Large intestine (tissue), 3 donors: ENCODE results near the gene NHS. TPM values are rescaled to one million over a fixed set of nuclear protein-coding genes. Genes with fewer than 3 reads are reported as not detected.

Experiments used
- DNase-seq, 2 donors: peaks; one replicate each; pipeline versions ENCODE4 v3.0.0 to v3.0.0-alpha.2; 2013
- H3K27ac ChIP-seq: one replicate; pipeline ENCODE4 v1.5.1; 2013; ENCODE audit warnings: low read length
- H3K27me3 ChIP-seq: 2 replicates; pipeline ENCODE4 v1.6.1; 2013; ENCODE audit warnings: low read length; ENCODE audit not compliant: control insufficient read depth, insufficient read depth
- H3K36me3 ChIP-seq: 2 replicates; pipeline ENCODE4 v1.6.1; 2013; ENCODE audit warnings: low read length; ENCODE audit not compliant: control insufficient read depth, insufficient read depth
- H3K4me1 ChIP-seq: one replicate; pipeline ENCODE4 v1.6.1; 2013; ENCODE audit warnings: low read length; ENCODE audit not compliant: control insufficient read depth, insufficient read depth
- H3K4me3 ChIP-seq: one replicate; pipeline ENCODE4 v1.5.1; 2013; ENCODE audit warnings: low read length
- H3K9me3 ChIP-seq: one replicate; pipeline ENCODE4 v1.6.1; 2013; ENCODE audit warnings: mild to moderate bottlenecking, low read depth, low read length, moderate library complexity; ENCODE audit not compliant: control insufficient read depth
- WGBS: methylation state at CpG from one replicate; pipeline ENCODE4 v1.1.5; 2013; ENCODE audit warnings: low lambda C conversion rate; ENCODE audit not compliant: insufficient coverage; 5-methylcytosine and 5-hydroxymethylcytosine counted together
- polyA plus RNA-seq: library from polyadenylated mRNA; unstranded; fragments of 120-200 nt; gene quantifications from one replicate; pipeline ENCODE4 v1.2.1, GENCODE V29; 2013

Gene NHS
- polyA plus RNA-seq, 1 donor = 6.6 TPM

DNA sequence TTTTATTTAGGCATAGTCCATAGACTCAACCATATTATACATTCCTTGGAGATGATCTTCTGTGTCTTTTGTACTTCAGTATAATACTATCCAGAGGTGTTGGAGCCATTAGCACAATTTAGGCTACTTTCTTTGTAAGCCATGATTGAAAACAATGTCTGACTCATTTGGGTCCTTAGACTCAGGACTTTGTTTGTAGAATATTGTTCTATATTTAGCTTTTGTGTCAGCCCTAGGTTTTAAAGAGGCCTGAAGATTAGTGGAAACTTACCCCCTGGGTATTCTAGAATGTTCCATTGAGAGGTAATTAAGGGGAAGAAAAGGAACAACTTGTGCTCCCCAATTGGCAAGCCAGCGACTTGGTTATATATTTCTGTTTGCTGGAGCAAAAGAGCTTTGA lies 217.1 kb downstream of the NHS start:
- H3K27ac ChIP-seq = no peak overlapping the region
- H3K27me3 ChIP-seq = no peaks in the 10 kb centered on the region
- no peak overlapping the region for H3K4me3 ChIP-seq
- H3K4me1 ChIP-seq = peaks cover 25% of the 10 kb centered on the region
- no peak for DNase-seq
- no CpG with 5 or more reads among the region's 1 CpG for WGBS
- H3K9me3 ChIP-seq = no peaks in the 10 kb centered on the region
- H3K36me3 ChIP-seq = no peaks in the 10 kb centered on the region

DNA sequence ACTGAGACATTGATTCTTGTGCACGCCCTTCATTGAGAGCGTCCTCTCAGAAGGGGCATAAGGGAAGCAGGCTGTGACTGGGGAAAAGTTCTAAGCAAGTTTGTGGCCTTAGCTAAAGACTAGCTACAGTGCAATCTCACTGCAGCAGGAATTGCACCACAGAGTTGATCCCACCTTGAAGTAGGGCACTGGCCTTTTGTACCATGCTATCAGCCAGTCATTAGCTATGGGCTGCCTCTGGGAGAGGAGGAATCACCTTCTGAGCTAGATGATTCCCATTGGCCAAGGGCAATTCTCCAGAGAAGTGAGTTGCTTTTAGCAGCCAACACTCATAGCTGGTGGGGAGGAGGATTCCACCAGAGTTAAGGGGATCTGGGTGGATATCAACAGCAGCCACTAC lies 219.7 kb downstream of the NHS start:
- H3K4me1 ChIP-seq = peaks cover 40% of the 10 kb centered on the region
- no peaks in the 10 kb centered on the region for H3K36me3 ChIP-seq
- H3K27me3 ChIP-seq = no peaks in the 10 kb centered on the region
- H3K27ac ChIP-seq = peak overlapping the region; percentile 73
- no peak overlapping the region for H3K4me3 ChIP-seq
- no CpG with 5 or more reads among the region's 2 CpGs for WGBS
- no peaks in the 10 kb centered on the region for H3K9me3 ChIP-seq
- peak; percentile 57 to 76 for DNase-seq

DNA sequence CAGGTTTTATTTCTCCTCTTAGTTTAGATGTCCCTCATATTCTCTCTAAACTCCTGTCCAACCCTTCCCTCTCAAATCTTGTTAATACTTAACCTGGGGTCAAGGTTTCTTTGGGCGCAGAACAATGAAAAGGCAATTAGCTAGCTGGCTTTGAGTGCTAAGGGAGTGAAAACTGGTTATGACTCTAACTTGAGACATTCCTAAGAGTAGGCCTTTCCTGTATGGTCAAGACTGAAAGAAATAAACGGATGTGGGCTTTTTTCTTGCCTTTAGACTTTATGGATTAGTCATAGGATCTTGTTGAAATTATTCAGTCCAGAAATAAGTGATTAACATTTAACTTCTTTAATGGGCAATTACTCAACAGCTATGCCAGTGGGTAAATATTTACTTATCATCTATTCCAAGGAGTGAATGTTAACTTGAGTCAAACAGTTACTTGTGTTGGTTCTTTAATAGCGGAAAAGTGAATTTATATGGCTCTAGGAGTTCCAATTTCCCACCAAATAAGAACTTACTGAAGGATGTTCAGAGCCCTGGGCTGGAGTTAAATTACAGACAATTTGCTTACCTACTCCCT lies 220.5 kb downstream of the NHS start:
- peak in 1 of 2 donors; percentile 79 for DNase-seq
- peak overlapping the region; percentile 73 for H3K27ac ChIP-seq
- WGBS = no CpG with 5 or more reads among the region's 3 CpGs

DNA sequence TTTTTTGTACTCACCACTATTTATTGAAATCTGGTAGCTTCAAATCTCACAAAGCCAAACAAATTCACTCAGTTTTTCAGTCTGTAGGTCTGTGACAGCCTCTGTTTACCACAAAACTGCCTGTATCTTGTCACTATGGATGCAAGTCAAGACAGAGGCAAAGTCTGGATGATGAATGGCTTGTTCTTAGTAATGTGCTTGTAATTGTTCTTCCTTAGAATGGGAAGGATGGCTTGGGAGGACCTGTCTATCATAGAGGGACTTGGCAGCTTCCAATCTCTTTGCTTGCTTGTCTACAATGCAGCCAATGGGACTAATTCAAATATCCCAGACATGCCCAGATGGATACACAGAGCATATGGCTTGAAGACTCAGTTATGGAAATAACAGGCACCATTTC lies 221.1 kb downstream of the NHS start:
- H3K4me1 ChIP-seq = peaks cover 40% of the 10 kb centered on the region
- peak in 1 of 2 donors; percentile 15 for DNase-seq
- H3K27ac ChIP-seq = peak overlapping the region; percentile 17

More for the DNA sequence above, 220.5 kb downstream of the NHS start:
- no peaks in the 10 kb centered on the region for H3K9me3 ChIP-seq
- H3K4me1 ChIP-seq = peaks cover 40% of the 10 kb centered on the region
- H3K4me3 ChIP-seq = no peak overlapping the region
- H3K36me3 ChIP-seq = no peaks in the 10 kb centered on the region
- no peaks in the 10 kb centered on the region for H3K27me3 ChIP-seq

DNA sequence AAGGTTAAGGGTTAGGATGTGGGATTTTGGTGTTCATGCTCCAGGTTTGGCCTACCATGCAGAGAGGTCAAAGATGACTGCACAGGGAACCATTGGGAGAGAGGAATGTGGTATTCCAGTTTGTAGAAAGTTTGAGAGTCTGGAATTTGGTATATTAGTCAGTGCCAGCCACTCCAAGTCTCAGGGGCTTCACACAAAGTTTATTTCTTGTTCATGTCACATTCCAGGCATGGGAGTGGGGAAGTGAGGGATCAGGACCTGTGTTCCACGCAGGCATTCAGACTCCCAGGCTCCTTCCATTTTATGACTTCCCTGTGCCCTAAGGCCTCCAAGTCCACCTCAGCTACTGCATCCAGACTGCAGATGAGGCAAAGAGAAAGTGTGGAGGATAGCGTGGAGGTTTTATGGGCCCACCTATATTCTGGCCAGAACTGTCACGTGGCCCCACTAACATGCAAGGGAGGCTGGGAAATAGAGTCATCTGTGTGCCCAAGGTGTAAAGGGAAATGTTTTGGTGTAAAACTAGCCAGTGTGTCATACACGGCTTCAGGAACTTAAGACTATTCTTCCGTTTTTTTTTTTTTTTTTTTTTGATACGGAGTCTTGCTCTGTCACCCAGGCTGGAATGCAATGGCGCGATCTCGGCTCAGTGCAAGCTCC lies 221.7 kb downstream of the NHS start:
- Histone ChIP-seq H3K4me1 (peaks cover 43% of the 10 kb centered on the region), H3K27ac (peak overlapping the region; percentile 17), H3K9me3 (no peaks in the 10 kb centered on the region), H3K36me3 (no peaks in the 10 kb centered on the region), H3K4me3 (no peak overlapping the region), H3K27me3 (no peaks in the 10 kb centered on the region)
- DNase-seq = peak in 1 of 2 donors; percentile 49
- WGBS = no CpG with 5 or more reads among the region's 9 CpGs

More for the DNA sequence above, 221.1 kb downstream of the NHS start:
- H3K27me3 ChIP-seq = no peaks in the 10 kb centered on the region
- H3K9me3 ChIP-seq = no peaks in the 10 kb centered on the region
- no peak overlapping the region for H3K4me3 ChIP-seq
- H3K36me3 ChIP-seq = no peaks in the 10 kb centered on the region

DNA sequence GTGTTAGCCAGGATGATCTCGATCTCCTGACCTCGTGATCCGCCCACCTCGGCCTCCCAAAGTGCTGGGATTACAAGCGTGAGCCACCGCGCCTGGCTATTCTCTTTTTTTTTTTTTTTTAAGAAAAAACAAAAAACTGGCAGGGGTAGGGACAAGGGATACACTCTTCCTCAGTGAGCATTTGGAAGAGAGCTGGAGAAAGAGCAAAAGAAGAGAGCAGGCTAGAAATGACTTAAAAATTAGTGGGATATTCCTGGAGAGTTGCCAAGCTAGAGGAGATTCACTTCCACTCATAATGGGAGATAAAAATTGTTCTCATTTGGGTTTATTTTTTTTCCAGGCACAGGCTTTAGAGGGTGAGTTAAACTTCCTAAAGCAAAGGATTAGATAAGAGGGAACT lies 222.3 kb downstream of the NHS start:
- WGBS = no CpG with 5 or more reads among the region's 7 CpGs
- Histone ChIP-seq H3K27ac (no peak overlapping the region), H3K36me3 (no peaks in the 10 kb centered on the region), H3K27me3 (no peaks in the 10 kb centered on the region), H3K4me3 (no peak overlapping the region), H3K9me3 (no peaks in the 10 kb centered on the region), H3K4me1 (peaks cover 49% of the 10 kb centered on the region)
- no peak for DNase-seq

DNA sequence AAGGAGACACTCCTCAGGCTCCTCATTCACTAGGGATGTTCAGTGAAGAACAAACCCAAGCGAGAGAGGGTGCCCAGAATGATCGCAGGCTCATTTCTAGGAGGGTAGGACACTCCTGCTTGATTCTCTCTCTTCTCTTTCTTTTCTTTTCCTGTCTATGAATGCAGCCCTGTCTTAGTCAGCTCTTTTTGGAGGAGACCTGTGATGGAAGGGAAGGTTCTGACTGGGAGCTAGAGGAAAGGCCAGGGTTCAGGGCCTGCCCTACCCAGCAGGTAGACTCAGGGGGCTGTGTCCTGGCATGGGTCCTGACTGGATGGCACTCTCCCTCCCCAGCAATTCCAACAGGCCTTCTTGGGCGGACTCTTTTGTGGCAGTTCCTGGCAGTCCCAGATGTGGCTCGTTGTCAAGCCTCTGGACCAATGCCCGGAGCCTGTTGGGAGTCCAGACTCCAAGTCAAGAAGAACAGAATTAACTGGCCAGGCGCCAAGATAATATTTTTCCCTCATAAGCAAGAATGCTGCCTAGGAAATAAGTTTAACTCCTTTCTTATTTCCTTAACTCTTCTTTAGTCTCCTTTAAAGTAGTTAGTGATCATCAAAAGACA lies 222.9 kb downstream of the NHS start:
- Histone ChIP-seq H3K4me1 (peaks cover 53% of the 10 kb centered on the region), H3K4me3 (no peak overlapping the region), H3K27ac (no peak overlapping the region), H3K36me3 (no peaks in the 10 kb centered on the region), H3K27me3 (no peaks in the 10 kb centered on the region), H3K9me3 (no peaks in the 10 kb centered on the region)
- WGBS = no CpG with 5 or more reads among the region's 6 CpGs
- peak in 1 of 2 donors; percentile 63 for DNase-seq

DNA sequence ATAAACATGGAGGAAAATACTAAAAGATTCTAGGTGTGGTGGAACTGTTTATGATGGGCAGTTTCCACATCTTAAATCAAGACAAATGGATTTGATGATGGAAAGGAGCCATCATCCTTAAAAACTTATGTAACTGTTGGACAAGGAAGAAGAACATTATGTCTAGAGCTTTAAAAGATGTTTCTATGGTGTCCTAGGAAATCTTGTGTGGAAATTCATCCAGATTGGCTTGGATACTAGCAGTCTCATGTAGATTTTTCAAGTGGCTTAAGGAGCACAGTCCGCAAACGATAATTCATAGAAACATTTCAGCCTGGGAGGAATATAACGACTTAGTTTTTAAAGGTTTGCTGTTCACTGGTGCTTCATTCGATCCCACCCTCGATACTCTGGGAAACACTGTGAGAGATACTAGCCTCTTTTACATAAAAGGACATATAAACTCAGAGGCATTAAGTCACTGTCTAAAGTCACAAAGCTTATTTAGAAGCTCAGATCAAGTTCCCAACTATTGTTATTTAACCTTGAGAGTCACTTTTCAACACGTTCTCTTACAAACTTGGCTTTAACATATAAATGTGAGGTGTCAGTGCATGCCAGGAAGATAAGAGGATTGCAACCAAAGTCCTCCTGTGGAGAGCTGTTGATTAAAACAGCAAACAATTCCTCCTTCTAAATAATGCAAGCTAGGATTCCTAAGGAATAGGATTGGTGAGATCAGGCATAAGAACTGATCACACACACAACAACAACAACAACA lies 226.6 kb downstream of the NHS start:
- H3K9me3 ChIP-seq = no peaks in the 10 kb centered on the region
- H3K27ac ChIP-seq = peak overlapping the region; percentile 29
- peaks cover 39% of the 10 kb centered on the region for H3K4me1 ChIP-seq
- H3K27me3 ChIP-seq = no peaks in the 10 kb centered on the region
- H3K36me3 ChIP-seq = no peaks in the 10 kb centered on the region
- DNase-seq = peak in 1 of 2 donors; percentile 36
- 40% methylated on average over 1 of the region's 6 CpGs for WGBS
- H3K4me3 ChIP-seq = no peak overlapping the region

DNA sequence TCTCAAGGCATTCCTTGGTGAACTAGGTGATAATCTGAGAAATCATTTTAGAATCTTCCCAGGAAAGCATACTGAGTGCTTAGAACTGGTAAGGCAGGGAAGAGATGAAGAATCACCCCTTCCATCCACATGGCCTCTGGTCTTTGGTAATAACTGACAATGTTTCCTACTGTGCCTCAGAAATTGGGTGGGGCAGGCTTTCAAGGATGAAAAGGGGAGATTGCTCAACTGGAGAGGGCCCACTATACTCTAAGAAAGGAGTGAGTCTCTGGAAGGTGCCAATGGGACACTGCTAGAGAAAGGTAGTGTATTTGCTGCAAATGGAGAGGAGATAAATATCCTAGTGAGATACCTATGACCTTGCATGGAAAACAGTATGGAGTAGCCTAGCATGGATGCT lies 227.2 kb downstream of the NHS start:
- DNase-seq = peak in 1 of 2 donors; percentile 55
- Histone ChIP-seq H3K27ac (peak overlapping the region; percentile 29), H3K4me1 (peaks cover 33% of the 10 kb centered on the region), H3K9me3 (no peaks in the 10 kb centered on the region), H3K36me3 (no peaks in the 10 kb centered on the region), H3K4me3 (no peak overlapping the region), H3K27me3 (no peaks in the 10 kb centered on the region)

DNA sequence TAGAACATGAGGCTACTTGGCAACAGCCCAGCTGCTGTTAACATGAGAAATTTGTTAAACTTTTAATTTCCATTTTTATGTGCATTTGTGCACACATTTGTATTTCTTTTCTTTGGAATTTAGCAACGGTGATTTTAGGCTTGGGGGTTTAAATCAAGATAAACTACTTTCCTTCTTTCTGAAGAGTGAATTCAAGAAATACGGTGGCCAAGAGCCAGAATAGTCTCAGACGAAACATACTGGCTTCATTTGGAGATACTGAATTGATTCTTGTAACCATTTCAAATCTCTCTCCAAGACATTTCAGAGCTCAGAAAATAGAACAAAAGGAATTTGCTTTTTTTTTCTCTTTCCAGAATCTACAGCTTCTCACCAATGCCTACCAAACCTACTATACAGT lies 228.2 kb downstream of the NHS start:
- H3K36me3 ChIP-seq = no peaks in the 10 kb centered on the region
- DNase-seq = no peak
- H3K9me3 ChIP-seq = no peaks in the 10 kb centered on the region
- no peak overlapping the region for H3K27ac ChIP-seq
- no peaks in the 10 kb centered on the region for H3K27me3 ChIP-seq
- H3K4me3 ChIP-seq = no peak overlapping the region
- peaks cover 26% of the 10 kb centered on the region for H3K4me1 ChIP-seq
- WGBS = no CpG with 5 or more reads among the region's 3 CpGs
